GM23338 (cell line): ENCODE results near the gene INPP5D. TPM values are rescaled to one million over a fixed set of nuclear protein-coding genes. Genes with fewer than 3 reads are reported as not detected.

Experiments used
- ATAC-seq: fragments of 200-7000 bp; cut with Tn5 transposase; 3 replicates; pipeline ENCODE4 v1.9.1; 2020
- DNase-seq: peaks from one replicate; pipeline ENCODE4 v3.0.0-alpha.2; 2015; ENCODE audit warnings: low spot score
- H2AFZ ChIP-seq: fragments of 200-600 bp; sonication (generic); 2 replicates; pipeline ENCODE4 v1.8.0; 2016; ENCODE audit warnings: antibody characterized with exemption, mild to moderate bottlenecking, moderate library complexity
- H3F3A ChIP-seq: fragments of 200-600 bp; sonication (generic); replicated peaks from 2 replicates; pipeline ENCODE4 v1.8.0; 2017; ENCODE audit warnings: antibody characterized with exemption, mixed run types, low read depth
- H3K27ac ChIP-seq: fragments of 200-600 bp; sonication (generic); 2 replicates; pipeline ENCODE4 v1.6.1; 2016; ENCODE audit warnings: low read depth
- H3K27me3 ChIP-seq: fragments of 200-600 bp; sonication (generic); 2 replicates; pipeline ENCODE4 v1.8.0; 2016; ENCODE audit warnings: mild to moderate bottlenecking, mixed run types, moderate library complexity; ENCODE audit not compliant: insufficient read depth
- H3K36me3 ChIP-seq: fragments of 200-600 bp; sonication (generic); 2 replicates; pipeline ENCODE4 v1.8.0; 2016; ENCODE audit warnings: mild to moderate bottlenecking; ENCODE audit not compliant: insufficient read depth
- H3K4me1 ChIP-seq: fragments of 200-600 bp; sonication (generic); 2 replicates; pipeline ENCODE4 v1.8.0; 2016; ENCODE audit warnings: mild to moderate bottlenecking, moderate library complexity; ENCODE audit not compliant: insufficient read depth
- H3K4me2 ChIP-seq: fragments of 200-600 bp; sonication (generic); 2 replicates; pipeline ENCODE4 v1.7.1; 2017; ENCODE audit warnings: mixed run types
- H3K4me3 ChIP-seq: fragments of 200-600 bp; sonication (generic); 2 replicates; pipeline ENCODE4 v1.6.1; 2016; ENCODE audit warnings: mixed run types
- H3K79me2 ChIP-seq: fragments of 200-600 bp; sonication (generic); replicated peaks from 2 replicates; pipeline ENCODE4 v1.8.0; 2017; ENCODE audit warnings: mild to moderate bottlenecking; ENCODE audit not compliant: insufficient read depth
- H3K9me2 ChIP-seq: fragments of 200-600 bp; sonication (generic); 2 replicates; pipeline ENCODE4 v1.8.0; 2017; ENCODE audit not compliant: insufficient read depth
- H4K20me1 ChIP-seq: fragments of 200-600 bp; sonication (generic); replicated peaks from 2 replicates; pipeline ENCODE4 v1.8.0; 2017; ENCODE audit warnings: mild to moderate bottlenecking; ENCODE audit not compliant: insufficient read depth
- H3K27ac Mint-ChIP-seq: 2 replicates; pipeline ENCODE4 v1.8.0; 2020; ENCODE audit warnings: inconsistent platforms, mild to moderate bottlenecking, moderate library complexity, mixed read lengths
- H3K27me3 Mint-ChIP-seq: 3 replicates; pipeline ENCODE4 v1.8.0; 2022; ENCODE audit warnings: low read depth, mild to moderate bottlenecking, moderate library complexity, mixed read lengths, inconsistent platforms; ENCODE audit not compliant: insufficient read depth, poor library complexity
- H3K36me3 Mint-ChIP-seq: 3 replicates; pipeline ENCODE4 v1.8.0; 2021; ENCODE audit warnings: low read depth, mild to moderate bottlenecking, inconsistent platforms, moderate library complexity, mixed read lengths
- H3K4me1 Mint-ChIP-seq: 3 replicates; pipeline ENCODE4 v1.8.0; 2020; ENCODE audit warnings: mild to moderate bottlenecking, inconsistent platforms, mixed read lengths
- H3K4me3 Mint-ChIP-seq: 3 replicates; pipeline ENCODE4 v1.8.0; 2021; ENCODE audit warnings: moderate library complexity, mild to moderate bottlenecking, inconsistent platforms, mixed read lengths
- H3K9me3 Mint-ChIP-seq: 3 replicates; pipeline ENCODE4 v1.8.0; 2020; ENCODE audit warnings: moderate library complexity, mild to moderate bottlenecking, inconsistent platforms, mixed read lengths
- CREB1 ChIP-seq: fragments of 250-450 bp; sonication (Bioruptor Pico); IDR thresholded peaks from 2 replicates; pipeline ENCODE4 v1.5.0; 2020; ENCODE audit warnings: low read depth, mild to moderate bottlenecking, moderate library complexity
- EZH2 ChIP-seq: fragments of 200-600 bp; sonication (generic); IDR thresholded peaks from one replicate; pipeline ENCODE4 v1.8.0; 2017; ENCODE audit warnings: antibody characterized with exemption, mild to moderate bottlenecking, low read depth; ENCODE audit not compliant: unreplicated experiment
- POLR2AphosphoS5 ChIP-seq: IDR thresholded peaks from 2 replicates; pipeline ENCODE4 v1.6.1; 2016; ENCODE audit warnings: antibody characterized with exemption, low read depth
- STAT1 ChIP-seq: IDR thresholded peaks from one replicate; pipeline ENCODE4 v1.6.1; 2016; ENCODE audit warnings: antibody characterized with exemption; ENCODE audit not compliant: unreplicated experiment
- ZNF331 ChIP-seq: fragments of 250-450 bp; sonication (Bioruptor Pico); IDR thresholded peaks from 2 replicates; pipeline ENCODE4 v1.5.0; 2020; ENCODE audit warnings: low read depth, mild to moderate bottlenecking, moderate library complexity
- ZNF462 ChIP-seq: fragments of 250-450 bp; sonication (Bioruptor Pico); IDR thresholded peaks from 2 replicates; pipeline ENCODE4 v1.5.0; 2020; ENCODE audit warnings: mild to moderate bottlenecking, moderate library complexity
- polyA plus RNA-seq: library from polyadenylated mRNA; unstranded; fragments of >200 nt; fragmentation: Nextera tagmentation; extraction: Ambion mirVana; gene quantifications from 2 replicates; pipeline ENCODE4 v1.2.1, GENCODE V29; 2016
- total RNA-seq: library from RNA; depleted of rRNA; stranded (reverse); fragments of >200 nt; shearing (Covaris generic); gene quantifications from 2 replicates; pipeline ENCODE4 v1.2.3, GENCODE V29; 2014

INPP5D gene
- total and polyA plus RNA-seq, 2 experiments from 2014 or later: 6.6 to 8.3 TPM

GRCh38 chr2:233088972-233089345 lies 28.8 kb downstream of the INPP5D start:
- Histone ChIP-seq H3F3A (no peaks in the 10 kb centered on the region), H3K79me2 (no peaks in the 10 kb centered on the region), H3K4me2 (no peak overlapping the region), H3K9me2 (no peaks in the 10 kb centered on the region), H3K4me1 (no peaks in the 10 kb centered on the region), H3K27ac (no peak overlapping the region), H4K20me1 (no peaks in the 10 kb centered on the region), H3K36me3 (no peaks in the 10 kb centered on the region), H3K4me3 (no peak overlapping the region), H2AFZ (no peak overlapping the region), H3K27me3 (no peaks in the 10 kb centered on the region)
- ATAC-seq: no peak
- H3K27me3 Mint-ChIP-seq: peaks cover 1% of the 10 kb centered on the region
- no peaks in the 10 kb centered on the region for H3K9me3 Mint-ChIP-seq
- H3K4me1 Mint-ChIP-seq: peaks cover 5% of the 10 kb centered on the region; the same call in 2 of the 3 replicates
- TF ChIP-seq POLR2AphosphoS5 (no peak), ZNF462 (no peak), CREB1 (CRISPR knock-in tag) (no peak), EZH2 (no peak), STAT1 (no peak), ZNF331 (CRISPR knock-in tag) (no peak)
- no peaks in the 10 kb centered on the region for H3K36me3 Mint-ChIP-seq
- H3K4me3 Mint-ChIP-seq: no peak overlapping the region
- DNase-seq: no peak
- no peak overlapping the region for H3K27ac Mint-ChIP-seq

- Mint-ChIP-seq H3K27me3 (peaks cover 1% of the 10 kb centered on the region), H3K27ac (no peak overlapping the region), H3K9me3 (no peaks in the 10 kb centered on the region), H3K36me3 (no peaks in the 10 kb centered on the region), H3K4me1 (peaks cover 10% of the 10 kb centered on the region; the same call in 2 of the 3 replicates), H3K4me3 (no peak overlapping the region)
- Histone ChIP-seq H3K36me3 (no peaks in the 10 kb centered on the region), H3K79me2 (no peaks in the 10 kb centered on the region), H3K27me3 (no peaks in the 10 kb centered on the region), H3K27ac (no peak overlapping the region), H2AFZ (no peak overlapping the region), H3F3A (no peaks in the 10 kb centered on the region), H4K20me1 (no peaks in the 10 kb centered on the region), H3K4me2 (no peak overlapping the region), H3K4me3 (no peak overlapping the region), H3K4me1 (no peaks in the 10 kb centered on the region), H3K9me2 (no peaks in the 10 kb centered on the region)
- no peak for DNase-seq
- no peak for ATAC-seq
- TF ChIP-seq ZNF462: no peak
Measured at GRCh38 chr2:233089851-233090250, 29.7 kb downstream of the INPP5D start.
